CD4-positive, alpha-beta T cell (primary cell): ENCODE results near the gene SLC52A1. TPM values are rescaled to one million over a fixed set of nuclear protein-coding genes. Genes with fewer than 3 reads are reported as not detected.

Experiments used
- ATAC-seq: fragments of 200-7000 bp; cut with Tn5 transposase; one replicate; pipeline ENCODE4 v1.10.0; 2022; ENCODE audit warnings: mild to moderate bottlenecking; ENCODE audit not compliant: poor library complexity
- CTCF ChIA-PET: fragments of 350-600 bp; sonication (Branson Sonifier 250); formaldehyde crosslinking; loops from one replicate; lab custom pipeline; 2021; ENCODE audit warnings: antibody characterized with exemption, inconsistent platforms; lab: Charles Lee
- POLR2A ChIA-PET: fragments of 350-600 bp; sonication (Branson Sonifier 250); formaldehyde crosslinking; loops from one replicate; lab custom pipeline; 2021; ENCODE audit warnings: antibody characterized with exemption, inconsistent platforms; lab: Charles Lee
- DNase-seq, 14 experiments: peaks; one replicate each; pipeline ENCODE4 v3.0.0-alpha.2; 2013 to 2020; ENCODE audit warnings: mixed read lengths in 2 of 14
- H3K27ac ChIP-seq, 2 donors: one replicate each; pipeline versions ENCODE4 v1.5.1 to v1.7.0; 2013; ENCODE audit warnings: low read length in 2 of 2, low read depth in 1 of 2, mild to moderate bottlenecking in 1 of 2
- H3K27me3 ChIP-seq, 2 experiments: 1 replicate in 1 of 2; 2 replicates in 1 of 2; pipeline versions ENCODE4 v1.6.1 to v1.7.0; 2013; ENCODE audit warnings: low read length in 2 of 2, control low read depth in 1 of 2, mild to moderate bottlenecking in 1 of 2, moderate library complexity in 1 of 2; ENCODE audit not compliant: insufficient read depth in 2 of 2, control insufficient read depth in 1 of 2
- H3K36me3 ChIP-seq: one replicate; pipeline ENCODE4 v1.6.1; 2013; ENCODE audit warnings: low read length, control low read depth; ENCODE audit not compliant: insufficient read depth
- H3K4me1 ChIP-seq: one replicate; pipeline ENCODE4 v1.6.1; 2013; ENCODE audit warnings: low read length, control low read depth; ENCODE audit not compliant: insufficient read depth
- H3K4me3 ChIP-seq: one replicate; pipeline ENCODE4 v1.5.1; 2013; ENCODE audit warnings: mild to moderate bottlenecking, low read length, moderate library complexity
- H3K9me3 ChIP-seq, 2 experiments: 1 replicate in 1 of 2; 2 replicates in 1 of 2; pipeline versions ENCODE4 v1.6.1 to v1.7.0; 2013; ENCODE audit warnings: low read length in 2 of 2, mild to moderate bottlenecking in 2 of 2, control low read depth in 1 of 2, moderate library complexity in 1 of 2; ENCODE audit not compliant: control insufficient read depth in 1 of 2, insufficient read depth in 1 of 2
- H3K27ac Mint-ChIP-seq: one replicate; pipeline ENCODE4 v1.8.0; 2020; ENCODE audit warnings: mixed read lengths
- H3K27me3 Mint-ChIP-seq: one replicate; pipeline ENCODE4 v1.8.0; 2021; ENCODE audit warnings: mixed read lengths
- H3K36me3 Mint-ChIP-seq: one replicate; pipeline ENCODE4 v1.8.0; 2021; ENCODE audit warnings: low read depth, mixed read lengths
- H3K4me1 Mint-ChIP-seq: one replicate; pipeline ENCODE4 v1.8.0; 2021; ENCODE audit warnings: low read depth, mixed read lengths
- H3K4me3 Mint-ChIP-seq: one replicate; pipeline ENCODE4 v1.8.0; 2020; ENCODE audit warnings: mild to moderate bottlenecking, mixed read lengths
- H3K9me3 Mint-ChIP-seq: one replicate; pipeline ENCODE4 v1.8.0; 2020; ENCODE audit warnings: mixed read lengths
- intact Hi-C, 2 experiments: fragments of 100-400 bp; cut with DNase I in 1 of 2; cut with micrococcal nuclease in 1 of 2; formaldehyde crosslinking; loops; one replicate each; pipeline versions ENCODE4 v1.15.1 to v1.9.0; 2023 to 2025; cut with DNase I, micrococcal nuclease
- total RNA-seq, 174 experiments: library from RNA in 2 of 174; stranded (reverse) in 2 of 174; gene quantifications; one replicate each; pipeline ENCODE4 v1.2.3 and lab custom pipeline; 2021 to 2026
- TF ChIP-seq, protein P1 (sequence below): fragments of 200-600 bp; IDR thresholded peaks from one replicate; pipeline ENCODE4 v1.8.0; 2022; ENCODE audit warnings: antibody characterized with exemption, mild to moderate bottlenecking

Gene SLC52A1
- total RNA-seq, 2 experiments from 2014 or later = 0.17 TPM; not detected in 1

DNA sequence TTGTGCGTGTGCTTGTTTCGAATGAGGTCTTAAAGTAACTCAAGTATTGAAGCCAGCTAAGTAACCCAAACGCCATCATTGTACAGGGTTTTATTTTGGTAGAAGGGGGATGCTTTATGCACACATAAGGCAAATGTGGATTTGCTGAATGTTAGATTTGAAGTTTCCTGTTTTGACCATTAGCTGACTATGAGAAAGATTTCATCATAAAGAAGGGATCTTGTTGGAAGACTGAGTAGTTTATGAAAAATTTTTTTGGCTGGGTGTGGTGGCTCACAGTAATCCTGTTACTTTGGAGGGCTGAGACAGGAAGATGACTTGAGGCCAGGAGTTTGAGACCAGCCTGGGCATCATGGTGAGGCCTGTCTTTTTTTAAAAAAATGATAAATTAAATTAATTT is 33.0 kb upstream of the SLC52A1 start:
- DNase-seq (no peak), ATAC-seq (no peak)
- no peaks in the 10 kb centered on the region for H3K9me3 ChIP-seq
- no peaks in the 10 kb centered on the region for H3K36me3 Mint-ChIP-seq
- no peak overlapping the region for H3K4me3 ChIP-seq
- ChIA-PET CTCF (interaction anchor here (1.3 kb wide), 1 partner anchor 11 kb away, joined by 3 read pairs; the partner anchor contains the start of gene ZFP3), POLR2A (no interaction called here)
- H3K27me3 ChIP-seq = no peaks in the 10 kb centered on the region
- H3K4me1 Mint-ChIP-seq = no peaks in the 10 kb centered on the region
- H3K27me3 Mint-ChIP-seq = no peaks in the 10 kb centered on the region
- no peaks in the 10 kb centered on the region for H3K9me3 Mint-ChIP-seq
- H3K4me3 Mint-ChIP-seq = no peak overlapping the region
- H3K27ac ChIP-seq = no peak overlapping the region
- intact Hi-C loops = no loop called here
- TF ChIP-seq, protein P1, sequence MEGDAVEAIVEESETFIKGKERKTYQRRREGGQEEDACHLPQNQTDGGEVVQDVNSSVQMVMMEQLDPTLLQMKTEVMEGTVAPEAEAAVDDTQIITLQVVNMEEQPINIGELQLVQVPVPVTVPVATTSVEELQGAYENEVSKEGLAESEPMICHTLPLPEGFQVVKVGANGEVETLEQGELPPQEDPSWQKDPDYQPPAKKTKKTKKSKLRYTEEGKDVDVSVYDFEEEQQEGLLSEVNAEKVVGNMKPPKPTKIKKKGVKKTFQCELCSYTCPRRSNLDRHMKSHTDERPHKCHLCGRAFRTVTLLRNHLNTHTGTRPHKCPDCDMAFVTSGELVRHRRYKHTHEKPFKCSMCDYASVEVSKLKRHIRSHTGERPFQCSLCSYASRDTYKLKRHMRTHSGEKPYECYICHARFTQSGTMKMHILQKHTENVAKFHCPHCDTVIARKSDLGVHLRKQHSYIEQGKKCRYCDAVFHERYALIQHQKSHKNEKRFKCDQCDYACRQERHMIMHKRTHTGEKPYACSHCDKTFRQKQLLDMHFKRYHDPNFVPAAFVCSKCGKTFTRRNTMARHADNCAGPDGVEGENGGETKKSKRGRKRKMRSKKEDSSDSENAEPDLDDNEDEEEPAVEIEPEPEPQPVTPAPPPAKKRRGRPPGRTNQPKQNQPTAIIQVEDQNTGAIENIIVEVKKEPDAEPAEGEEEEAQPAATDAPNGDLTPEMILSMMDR = no peak
- H3K4me1 ChIP-seq = no peaks in the 10 kb centered on the region
- no peak overlapping the region for H3K27ac Mint-ChIP-seq
- no peaks in the 10 kb centered on the region for H3K36me3 ChIP-seq

DNA sequence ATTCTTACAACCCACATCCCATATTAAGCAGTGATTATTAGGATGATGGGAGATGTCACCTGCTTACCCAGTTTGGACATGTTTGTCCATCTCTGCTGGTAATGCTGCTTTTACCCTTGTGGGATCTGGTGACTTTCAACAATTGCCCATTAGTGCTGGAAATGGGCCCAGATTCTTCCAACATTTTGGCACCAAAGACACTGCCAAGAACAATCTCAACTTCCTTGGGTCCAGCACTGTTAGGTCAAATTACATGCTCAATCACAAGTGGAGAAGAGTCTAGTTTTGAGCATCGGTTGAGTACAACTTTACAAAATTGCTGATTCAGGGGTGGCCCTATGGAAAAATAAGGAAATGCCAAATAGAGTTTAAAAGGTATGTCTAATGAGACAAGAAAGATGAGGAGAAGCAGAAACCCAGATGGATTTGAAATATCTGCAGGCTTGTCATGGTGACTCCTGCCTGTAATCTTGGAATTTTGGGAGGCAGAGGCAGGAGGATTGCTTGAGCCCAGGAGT is 30.1 kb upstream of the SLC52A1 start:
- H3K36me3 Mint-ChIP-seq = no peaks in the 10 kb centered on the region
- intact Hi-C loops = no loop called here
- no peak overlapping the region for H3K4me3 ChIP-seq
- H3K27ac ChIP-seq = no peak overlapping the region
- no peaks in the 10 kb centered on the region for H3K9me3 ChIP-seq
- TF ChIP-seq, protein P1 = no peak
- no peak overlapping the region for H3K4me3 Mint-ChIP-seq
- ATAC-seq (no peak), DNase-seq (no peak)
- no peaks in the 10 kb centered on the region for H3K27me3 ChIP-seq
- no peaks in the 10 kb centered on the region for H3K36me3 ChIP-seq
- peaks cover 5% of the 10 kb centered on the region for H3K4me1 Mint-ChIP-seq
- peaks cover 4% of the 10 kb centered on the region for H3K4me1 ChIP-seq
- ChIA-PET POLR2A (no interaction called here), CTCF (no interaction called here)
- no peaks in the 10 kb centered on the region for H3K27me3 Mint-ChIP-seq
- no peak overlapping the region for H3K27ac Mint-ChIP-seq
- no peaks in the 10 kb centered on the region for H3K9me3 Mint-ChIP-seq

DNA sequence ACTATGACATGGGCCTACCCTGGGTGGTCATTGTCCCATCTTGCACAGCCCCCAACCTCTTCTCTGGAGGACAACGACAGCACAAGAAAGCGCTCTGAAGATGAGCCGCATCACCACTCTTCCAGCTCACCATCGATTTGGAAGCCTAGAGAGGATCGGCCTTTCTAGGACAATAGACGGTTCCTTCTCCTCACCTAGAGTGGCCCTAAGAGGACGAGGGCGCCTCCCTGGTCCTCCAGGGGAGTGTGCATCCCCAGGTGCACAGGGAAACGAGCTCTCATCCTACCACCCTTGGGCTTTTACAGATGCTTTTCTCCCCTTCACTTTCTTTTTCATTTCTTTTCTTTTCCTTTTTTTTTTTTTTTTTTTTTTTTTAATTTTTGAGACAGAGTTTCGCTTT is 20.3 kb upstream of the SLC52A1 start:
- TF ChIP-seq, protein P1 = no peak
- ChIA-PET POLR2A (no interaction called here), CTCF (interaction anchor here (0.6 kb wide), 1 partner anchor 342 kb away, joined by 3 read pairs; no protein-coding TSS in a partner anchor)
- peaks cover 4% of the 10 kb centered on the region for H3K36me3 Mint-ChIP-seq
- intact Hi-C loops = no loop called here
- DNase-seq = no peak
- Histone ChIP-seq H3K36me3 (peaks cover 3% of the 10 kb centered on the region), H3K4me1 (peaks cover 1% of the 10 kb centered on the region), H3K27me3 (no peaks in the 10 kb centered on the region), H3K4me3 (no peak overlapping the region), H3K9me3 (no peaks in the 10 kb centered on the region), H3K27ac (no peak overlapping the region)
- H3K4me3 Mint-ChIP-seq = no peak overlapping the region
- H3K27me3 Mint-ChIP-seq = no peaks in the 10 kb centered on the region
- peaks cover under 1% of the 10 kb centered on the region for H3K4me1 Mint-ChIP-seq
- no peak for ATAC-seq
- no peak overlapping the region for H3K27ac Mint-ChIP-seq
- H3K9me3 Mint-ChIP-seq = no peaks in the 10 kb centered on the region
